Panc1 (cell line): ENCODE results near the gene LAMC2. TPM values are rescaled to one million over a fixed set of nuclear protein-coding genes. Genes with fewer than 3 reads are reported as not detected.
A peak's percentile ranks its signal among the peaks of the same experiment; 100 is the strongest.

ENCODE experiments used
- ATAC-seq: fragments of 200-7000 bp; cut with Tn5 transposase; 2 replicates; pipeline ENCODE4 v1.9.1; 2020; ENCODE audit warnings: mild to moderate bottlenecking, moderate library complexity
- BruUV-seq: library from RNA; stranded (reverse); fragments of 400-500 nt; replicated peaks from 2 replicates; lab custom pipeline; 2021; lab: Mats Ljungman, UMichigan
- CTCF ChIA-PET: fragments of 300-600 bp; sonication (Branson Sonifier 250); formaldehyde crosslinking; loops from one replicate; lab custom pipeline; 2022; ENCODE audit warnings: antibody characterized with exemption; lab: Charles Lee
- POLR2A ChIA-PET: fragments of 300-600 bp; sonication (Branson Sonifier 250); formaldehyde crosslinking; loops from one replicate; lab custom pipeline; 2022; ENCODE audit warnings: antibody characterized with exemption; lab: Charles Lee
- DNase-seq: peaks from one replicate; pipeline ENCODE4 v3.0.0-alpha.2; 2010; ENCODE audit warnings: low read depth, low spot score
- H3K27ac ChIP-seq: 2 replicates; pipeline ENCODE4 v1.5.1; 2011; ENCODE audit warnings: mild to moderate bottlenecking, low read length, inconsistent platforms
- H3K27me3 ChIP-seq: fragments of 200-500 bp; sonication (Bioruptor generic); 2 replicates; pipeline ENCODE4 v1.6.0; 2014; ENCODE audit warnings: low read length, inconsistent platforms; ENCODE audit not compliant: control insufficient read depth, insufficient read depth
- H3K36me3 ChIP-seq: fragments of 200-500 bp; sonication (Bioruptor generic); 2 replicates; pipeline ENCODE4 v1.5.1; 2014; ENCODE audit warnings: inconsistent platforms, mild to moderate bottlenecking, low read length, moderate library complexity; ENCODE audit not compliant: control insufficient read depth, insufficient read depth
- H3K4me1 ChIP-seq: 2 replicates; pipeline ENCODE4 v1.5.1; 2011; ENCODE audit warnings: inconsistent platforms, mild to moderate bottlenecking, low read length, moderate library complexity; ENCODE audit not compliant: control insufficient read depth, insufficient read depth
- H3K4me3 ChIP-seq, 2 experiments: 2 replicates each; pipeline ENCODE4 v1.5.1; 2011 to 2012; ENCODE audit warnings: low read depth in 2 of 2, low read length in 2 of 2, mild to moderate bottlenecking in 2 of 2, inconsistent platforms in 1 of 2, moderate library complexity in 1 of 2
- H3K9me3 ChIP-seq: fragments of 200-500 bp; sonication (Bioruptor generic); 2 replicates; pipeline ENCODE4 v1.5.1; 2014; ENCODE audit warnings: low read depth, mild to moderate bottlenecking, inconsistent platforms, low read length, moderate library complexity; ENCODE audit not compliant: control insufficient read depth, insufficient read depth
- POLR2AphosphoS5 ChIP-seq: IDR thresholded peaks from 2 replicates; pipeline ENCODE4 v1.6.1; 2012; ENCODE audit warnings: mild to moderate bottlenecking, low read depth, low read length, moderate library complexity
- REST ChIP-seq, 2 experiments: IDR thresholded peaks; 2 replicates each; pipeline ENCODE4 v1.6.1; 2011 to 2012; ENCODE audit warnings: low read depth in 2 of 2, control low read depth in 1 of 2, low read length in 1 of 2, mild to moderate bottlenecking in 1 of 2, moderate library complexity in 1 of 2; ENCODE audit not compliant: insufficient read depth in 1 of 2
- SIN3A ChIP-seq: IDR thresholded peaks from 2 replicates; pipeline ENCODE4 v1.6.1; 2012; ENCODE audit warnings: low read depth, mild to moderate bottlenecking, low read length, moderate library complexity, borderline replicate concordance; ENCODE audit not compliant: insufficient read depth
- TCF7L2 ChIP-seq: IDR thresholded peaks from 2 replicates; pipeline ENCODE4 v1.6.1; 2011; ENCODE audit warnings: mild to moderate bottlenecking, low read depth, low read length, inconsistent platforms
- in situ Hi-C: cut with HindIII; loops from 2 replicates; pipeline ENCODE4 v1.10.0; 2016; ENCODE audit warnings: low sequenced_read_pairs, low pct_unique_long_range_greater_than_20kb
- intact Hi-C: fragments of 100-400 bp; cut with micrococcal nuclease; formaldehyde crosslinking; loops from one replicate; pipeline ENCODE4 v1.10.0; 2022; ENCODE audit not compliant: unreplicated experiment
- total RNA-seq: library from RNA; stranded (reverse); gene quantifications from one replicate; pipeline ENCODE4 v1.2.1, GENCODE V29; 2021; ENCODE audit not compliant: unreplicated experiment
- TF ChIP-seq, protein P1 (sequence below): fragments of 450-650 bp; IDR thresholded peaks from 2 replicates; pipeline ENCODE4 v1.5.1; 2017; ENCODE audit warnings: mild to moderate bottlenecking

LAMC2 gene
- total RNA-seq, 1 experiment from 2014 or later = 8.3 TPM

GRCh38 chr1:183195142-183195574 is 9.1 kb downstream of the LAMC2 start:
- Histone ChIP-seq H3K27me3 (no peaks in the 10 kb centered on the region), H3K4me1 (no peaks in the 10 kb centered on the region), H3K4me3 (no peak overlapping the region), H3K36me3 (no peaks in the 10 kb centered on the region), H3K27ac (no peak overlapping the region), H3K9me3 (no peaks in the 10 kb centered on the region)
- ATAC-seq (peak; percentile 60; the same call in 1 of the 2 replicates), DNase-seq (no peak)
- BruUV-seq = no TSS peak
- POLR2A ChIA-PET = interaction anchor here (0.6 kb wide), 1 partner anchor 190 kb away, joined by 4 read pairs; no protein-coding TSS in a partner anchor
- in situ Hi-C loops (no loop called here), intact Hi-C loops (no loop called here)
- CTCF ChIA-PET = no interaction called here
- TF ChIP-seq REST (IDR thresholded peaks at IDR 0.05; ENCODE audit: insufficient read depth in 1 of 2, low read depth in 2 of 2, low read length in 1 of 2) (no peak), SIN3A (no peak), POLR2AphosphoS5 (no peak), TCF7L2 (no peak)
- TF ChIP-seq, protein P1, sequence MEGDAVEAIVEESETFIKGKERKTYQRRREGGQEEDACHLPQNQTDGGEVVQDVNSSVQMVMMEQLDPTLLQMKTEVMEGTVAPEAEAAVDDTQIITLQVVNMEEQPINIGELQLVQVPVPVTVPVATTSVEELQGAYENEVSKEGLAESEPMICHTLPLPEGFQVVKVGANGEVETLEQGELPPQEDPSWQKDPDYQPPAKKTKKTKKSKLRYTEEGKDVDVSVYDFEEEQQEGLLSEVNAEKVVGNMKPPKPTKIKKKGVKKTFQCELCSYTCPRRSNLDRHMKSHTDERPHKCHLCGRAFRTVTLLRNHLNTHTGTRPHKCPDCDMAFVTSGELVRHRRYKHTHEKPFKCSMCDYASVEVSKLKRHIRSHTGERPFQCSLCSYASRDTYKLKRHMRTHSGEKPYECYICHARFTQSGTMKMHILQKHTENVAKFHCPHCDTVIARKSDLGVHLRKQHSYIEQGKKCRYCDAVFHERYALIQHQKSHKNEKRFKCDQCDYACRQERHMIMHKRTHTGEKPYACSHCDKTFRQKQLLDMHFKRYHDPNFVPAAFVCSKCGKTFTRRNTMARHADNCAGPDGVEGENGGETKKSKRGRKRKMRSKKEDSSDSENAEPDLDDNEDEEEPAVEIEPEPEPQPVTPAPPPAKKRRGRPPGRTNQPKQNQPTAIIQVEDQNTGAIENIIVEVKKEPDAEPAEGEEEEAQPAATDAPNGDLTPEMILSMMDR = no peak

DNA sequence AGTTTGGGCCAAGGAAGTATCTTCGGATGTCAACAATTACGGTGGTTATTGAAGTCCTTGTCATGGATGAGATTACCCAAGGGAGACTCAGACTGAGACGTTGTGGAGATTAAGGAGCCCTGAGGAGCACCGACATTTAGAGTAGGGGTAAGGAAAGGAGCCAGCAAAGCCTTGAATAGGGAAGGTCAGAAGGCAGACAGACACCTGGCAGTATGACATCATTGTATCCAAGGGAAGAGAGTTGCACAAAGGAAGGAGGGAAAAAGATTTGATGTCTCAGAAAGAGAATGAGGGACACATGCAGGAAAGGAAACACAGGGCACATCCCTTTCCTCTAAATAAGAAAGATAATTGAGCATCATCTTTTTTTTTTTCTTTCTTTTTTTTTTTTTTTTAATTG is 11.7 kb downstream of the LAMC2 start:
- Histone ChIP-seq H3K36me3 (no peaks in the 10 kb centered on the region), H3K27ac (no peak overlapping the region), H3K27me3 (no peaks in the 10 kb centered on the region), H3K9me3 (no peaks in the 10 kb centered on the region), H3K4me1 (no peaks in the 10 kb centered on the region), H3K4me3 (no peak overlapping the region)
- no peak for TF ChIP-seq SIN3A
- TF ChIP-seq REST (IDR thresholded peaks at IDR 0.05; ENCODE audit: insufficient read depth in 1 of 2, low read depth in 2 of 2, low read length in 1 of 2) = no peak
- no peak for TF ChIP-seq POLR2AphosphoS5
- TF ChIP-seq, protein P1 = no peak
- no peak for TF ChIP-seq TCF7L2
- intact Hi-C loops = no loop called here
- in situ Hi-C loops = no loop called here
- POLR2A ChIA-PET = no interaction called here
- no TSS peak for BruUV-seq
- no peak for DNase-seq
- no peak for ATAC-seq
- CTCF ChIA-PET = no interaction called here
